IMR-90 (cell line): ENCODE data around the gene ING2. TPM values are rescaled to one million over a fixed set of nuclear protein-coding genes. Genes with fewer than 3 reads are reported as not detected.

Experiments used
- ATAC-seq: fragments of 200-7000 bp; cut with Tn5 transposase; 2 replicates; pipeline ENCODE4 v1.9.1; 2020; ENCODE audit warnings: low read depth, mild to moderate bottlenecking, moderate library complexity
- BruUV-seq: library from RNA; stranded (reverse); fragments of 400-500 nt; replicated peaks from 2 replicates; lab custom pipeline; 2021; lab: Mats Ljungman, UMichigan
- CTCF ChIA-PET: fragments of 300-600 bp; formaldehyde crosslinking; extraction: SDS; loops from one replicate; lab custom pipeline; 2021; ENCODE audit warnings: antibody characterized with exemption; lab: Yijun Ruan, JAX
- POLR2A ChIA-PET: fragments of 300-600 bp; sonication (Branson Sonifier 250); formaldehyde crosslinking; loops from one replicate; lab custom pipeline; 2022; ENCODE audit warnings: antibody characterized with exemption; ENCODE audit not compliant: unreplicated experiment; lab: Charles Lee
- DNase-seq: peaks from one replicate; pipeline ENCODE4 v3.0.0; 2013
- H2AFZ ChIP-seq: replicated peaks from 2 replicates; pipeline ENCODE3; 2013; ENCODE audit warnings: low read length, mild to moderate bottlenecking; ENCODE audit not compliant: poor library complexity
- H2AK5ac ChIP-seq: 2 replicates; pipeline ENCODE4 v1.6.1; 2013; ENCODE audit warnings: low read depth, low read length, inconsistent platforms
- H2AK9ac ChIP-seq: replicated peaks from 2 replicates; pipeline ENCODE3; 2013; ENCODE audit warnings: mild to moderate bottlenecking, low read depth, low read length, moderate library complexity; ENCODE audit not compliant: poor library complexity
- H2BK120ac ChIP-seq: 2 replicates; pipeline ENCODE4 v1.6.1; 2013; ENCODE audit warnings: low read depth, low read length, inconsistent platforms
- H2BK15ac ChIP-seq: 3 replicates; pipeline ENCODE4 v1.6.1; 2013; ENCODE audit warnings: low read depth, low read length, inconsistent platforms
- H2BK20ac ChIP-seq: 2 replicates; pipeline ENCODE4 v1.6.1; 2013; ENCODE audit warnings: low read depth, mild to moderate bottlenecking, inconsistent platforms, low read length, moderate library complexity
- H2BK5ac ChIP-seq: 2 replicates; pipeline ENCODE4 v1.6.1; 2013; ENCODE audit warnings: mild to moderate bottlenecking, low read depth, low read length, inconsistent platforms; ENCODE audit not compliant: poor library complexity, severe bottlenecking
- H3K14ac ChIP-seq: replicated peaks from 2 replicates; pipeline ENCODE4 v1.6.1; 2013; ENCODE audit warnings: low read depth, low read length, inconsistent platforms
- H3K18ac ChIP-seq: 2 replicates; pipeline ENCODE4 v1.6.1; 2013; ENCODE audit warnings: low read depth, low read length, control low read depth
- H3K23ac ChIP-seq: 2 replicates; pipeline ENCODE4 v1.6.1; 2013; ENCODE audit warnings: low read depth, low read length, inconsistent platforms
- H3K27ac ChIP-seq: 2 replicates; pipeline ENCODE4 v1.5.1; 2013; ENCODE audit warnings: mild to moderate bottlenecking, control low read depth, low read length; ENCODE audit not compliant: insufficient read depth
- H3K27me3 ChIP-seq: 2 replicates; pipeline ENCODE4 v1.6.1; 2013; ENCODE audit warnings: low read length; ENCODE audit not compliant: control insufficient read depth, insufficient read depth
- H3K36me3 ChIP-seq: 2 replicates; pipeline ENCODE4 v1.6.1; 2013; ENCODE audit warnings: low read length, mixed read lengths; ENCODE audit not compliant: control insufficient read depth, insufficient read depth
- H3K4ac ChIP-seq: 2 replicates; pipeline ENCODE4 v1.6.1; 2013; ENCODE audit warnings: low read depth, low read length, inconsistent platforms
- H3K4me1 ChIP-seq: 2 replicates; pipeline ENCODE4 v1.6.1; 2013; ENCODE audit warnings: low read length, mixed read lengths; ENCODE audit not compliant: control insufficient read depth, insufficient read depth
- H3K4me2 ChIP-seq: 2 replicates; pipeline ENCODE4 v1.6.1; 2013; ENCODE audit warnings: low read depth, mild to moderate bottlenecking, control low read depth, low read length, moderate library complexity
- H3K4me3 ChIP-seq: 2 replicates; pipeline ENCODE4 v1.5.1; 2013; ENCODE audit warnings: low read depth, mild to moderate bottlenecking, control low read depth, low read length, moderate library complexity; ENCODE audit not compliant: insufficient read depth
- H3K56ac ChIP-seq: 2 replicates; pipeline ENCODE4 v1.6.1; 2013; ENCODE audit warnings: low read length, inconsistent platforms; ENCODE audit not compliant: insufficient read depth; ENCODE audit errors: extremely low read depth
- H3K79me1 ChIP-seq, 2 experiments: 2 replicates each; pipeline ENCODE4 v1.6.1; 2013; ENCODE audit warnings: low read length in 2 of 2, inconsistent platforms in 1 of 2, low read depth in 1 of 2
- H3K9ac ChIP-seq: 2 replicates; pipeline ENCODE4 v1.6.1; 2013; ENCODE audit warnings: low read depth, low read length, control low read depth
- H3K9me1 ChIP-seq: 2 replicates; pipeline ENCODE4 v1.6.1; 2013; ENCODE audit warnings: low read length, inconsistent platforms; ENCODE audit not compliant: insufficient read depth
- H3K9me3 ChIP-seq: 2 replicates; pipeline ENCODE4 v1.6.1; 2013; ENCODE audit warnings: low read length; ENCODE audit not compliant: control insufficient read depth, insufficient read depth
- H4K20me1 ChIP-seq: 2 replicates; pipeline ENCODE4 v1.6.1; 2013; ENCODE audit warnings: low read length, inconsistent platforms; ENCODE audit not compliant: insufficient read depth
- H4K5ac ChIP-seq: 2 replicates; pipeline ENCODE4 v1.6.1; 2013; ENCODE audit warnings: mild to moderate bottlenecking, low read depth, low read length, control low read depth
- H4K8ac ChIP-seq, 2 experiments: 2 replicates each; pipeline ENCODE4 v1.6.1; 2013; ENCODE audit warnings: low read depth in 2 of 2, low read length in 2 of 2, control low read depth in 1 of 2, inconsistent platforms in 1 of 2
- H4K91ac ChIP-seq: 2 replicates; pipeline ENCODE4 v1.6.1; 2013; ENCODE audit warnings: low read depth, low read length, inconsistent platforms; ENCODE audit not compliant: insufficient read depth
- CTCF ChIP-seq: conservative IDR thresholded peaks from 2 replicates; pipeline ENCODE4 v1.5.1; 2012; ENCODE audit warnings: mild to moderate bottlenecking, low read depth, low read length, improper control_type of control experiment
- POLR2A ChIP-seq: IDR thresholded peaks from 2 replicates; pipeline ENCODE4 v1.6.1; 2012; ENCODE audit warnings: mild to moderate bottlenecking, low read depth, low read length
- RAD21 ChIP-seq: IDR thresholded peaks from 2 replicates; pipeline ENCODE4 v1.6.1; 2012; ENCODE audit warnings: low read length, improper control_type of control experiment
- RCOR1 ChIP-seq: IDR thresholded peaks from 2 replicates; pipeline ENCODE4 v1.6.1; 2012; ENCODE audit warnings: mild to moderate bottlenecking, low read length, improper control_type of control experiment; ENCODE audit not compliant: insufficient replicate concordance
- SMC3 ChIP-seq: fragments of 150-350 bp; IDR thresholded peaks from 2 replicates; pipeline ENCODE4 v1.6.1; 2016; ENCODE audit warnings: low read depth, mild to moderate bottlenecking, antibody characterized with exemption, low read length, moderate library complexity
- WGBS, 2 experiments: methylation state at CpG; one replicate each; pipeline versions ENCODE4 v1.1.5 to v1.1.7; 2013; ENCODE audit warnings: missing lambda C conversion rate in 2 of 2; ENCODE audit not compliant: insufficient read length in 1 of 2; ENCODE audit errors: extremely low coverage in 2 of 2; 5-methylcytosine and 5-hydroxymethylcytosine counted together
- dilution Hi-C: fragments of 300-500 bp; cut with HindIII; formaldehyde crosslinking; loops from one replicate; pipeline ENCODE4 v1.14.3; 2018; ENCODE audit warnings: low sequenced_read_pairs; ENCODE audit not compliant: unreplicated experiment
- in situ Hi-C: fragments of 300-500 bp; cut with MboI; formaldehyde crosslinking; loops from 3 replicates; pipeline ENCODE4 v1.14.3; 2019; ENCODE audit warnings: low sequenced_read_pairs, inconsistent platforms, mixed read lengths
- intact Hi-C: fragments of 100-400 bp; cut with micrococcal nuclease; formaldehyde crosslinking; loops from 2 replicates; pipeline ENCODE4 v1.10.0; 2022
- polyA plus RNA-seq, 3 experiments: library from polyadenylated mRNA; depleted of rRNA; stranded (reverse); fragments of >200 nt; gene quantifications; 2 replicates each; pipeline ENCODE4 v1.2.3, GENCODE V29; 2012; ENCODE audit warnings: low replicate concordance in 1 of 3
- total RNA-seq: library from RNA; depleted of rRNA; stranded (reverse); fragments of >200 nt; gene quantifications from 2 replicates; pipeline ENCODE4 v1.2.3, GENCODE V29; 2012

ING2 gene
- total and polyA plus RNA-seq, 2 of the 4 experiments (the other 2 are of a cell fraction) = 2.5 to 9.5 TPM

- ChIA-PET CTCF (interaction anchor here (0.6 kb wide), 1 partner anchor 1440 kb away, joined by 4 read pairs; no protein-coding TSS in a partner anchor), POLR2A (no interaction called here)
- H3K23ac ChIP-seq = no peak overlapping the region
- no peak overlapping the region for H2AFZ ChIP-seq
- H3K9ac ChIP-seq = no peak overlapping the region
- H3K27me3 ChIP-seq = no peaks in the 10 kb centered on the region
- in situ Hi-C loops (loop anchor here (5.0 to 10.0 kb wide), 2 partner anchors 133 to 190 kb away; no protein-coding TSS in a partner anchor), intact Hi-C loops (loop anchor here (1.0 to 10.0 kb wide), 3 partner anchors 130 to 693 kb away; partner anchors contain the start of genes RWDD4 and TRAPPC11), dilution Hi-C loops (no loop called here)
- no peak overlapping the region for H3K4me3 ChIP-seq
- H3K18ac ChIP-seq = no peak overlapping the region
- H2AK9ac ChIP-seq = no peak overlapping the region
- no peaks in the 10 kb centered on the region for H3K9me3 ChIP-seq
- no peak overlapping the region for H2BK20ac ChIP-seq
- no peak overlapping the region for H3K4ac ChIP-seq
- no peak overlapping the region for H4K8ac ChIP-seq
- no peak overlapping the region for H3K56ac ChIP-seq
- DNase-seq (peak; percentile 66), ATAC-seq (peak; percentile 87)
- H2BK15ac ChIP-seq = no peak overlapping the region
- peaks cover 2% of the 10 kb centered on the region for H3K4me1 ChIP-seq
- no peak overlapping the region for H2AK5ac ChIP-seq
- H4K20me1 ChIP-seq = no peaks in the 10 kb centered on the region; the same call in 1 of the 2 replicates
- no peaks in the 10 kb centered on the region for H3K79me1 ChIP-seq
- BruUV-seq = no TSS peak
- H3K36me3 ChIP-seq = no peaks in the 10 kb centered on the region
- peak overlapping the region; percentile 73 for H3K4me2 ChIP-seq
- H3K27ac ChIP-seq = no peak overlapping the region
- H4K5ac ChIP-seq = no peak overlapping the region
- H3K14ac ChIP-seq = no peak overlapping the region
- WGBS, 2 experiments = 100% methylated on average over 1 of the region's 12 CpGs; no CpG with 5 or more reads in 1 of the 2 experiments
- H4K91ac ChIP-seq = no peak overlapping the region
- no peak overlapping the region for H2BK120ac ChIP-seq
- no peak overlapping the region for H2BK5ac ChIP-seq
- H3K9me1 ChIP-seq = no peaks in the 10 kb centered on the region
- no peak for TF ChIP-seq RCOR1
- peak; percentile 84 for TF ChIP-seq RAD21
- TF ChIP-seq POLR2A = no peak
- peak; percentile 85 for TF ChIP-seq CTCF
- peak; percentile 85 for TF ChIP-seq SMC3
Measured at GRCh38 chr4:183471946-183472708, 32.7 kb upstream of the ING2 start.
